ENCODE measurements around the gene HNRNPR. TPM values are rescaled to one million over a fixed set of nuclear protein-coding genes. Genes with fewer than 3 reads are reported as not detected.
"Not testable (repeated sequence)": the region's sequence is repeated elsewhere in the genome, so short reads cannot be mapped to it uniquely, and the experiment has no call there.

Gene HNRNPR
- total RNA-seq (2014; rRNA removed; shearing (Covaris generic)), result 136 and 166 TPM in 2 replicates
- polyA plus RNA-seq (2015; cell fraction: cytosol; rRNA removed), result 188 and 207 TPM in 2 replicates
- 233 and 252 TPM in 2 replicates for polyA plus RNA-seq (2015; cell fraction: nucleus; rRNA removed)

- DNase-seq (ENCODE audit: low read depth), result peak; percentile 100
These were observed at the start of gene HNRNPR for GRCh38 chr1:23344111-23344986. Gene HNRNPR, minus strand, starts transcription at chr1:23344284. Its CDS starts 3,276 bp downstream, at chr1:23341008.

GRCh38 chr1:23393706-23394105 lies 49.6 kb upstream of the HNRNPR start:
- DNase-seq (ENCODE audit: low read depth), result peak; percentile 93

- DNase-seq (ENCODE audit: low read depth), result no peak
These were observed 48.2 kb upstream of the HNRNPR start for GRCh38 chr1:23392125-23392855.

- no peak for DNase-seq (ENCODE audit: low read depth)
These were observed 45.8 kb upstream of the HNRNPR start for GRCh38 chr1:23389837-23390321.

GRCh38 chr1:23387494-23387893 lies 43.4 kb upstream of the HNRNPR start:
- DNase-seq (ENCODE audit: low read depth), result no peak

GRCh38 chr1:23385119-23385621 lies 41.1 kb upstream of the HNRNPR start:
- DNase-seq (ENCODE audit: low read depth), result no peak

- peak; percentile 83 for DNase-seq (ENCODE audit: low read depth)
These were observed 40.4 kb upstream of the HNRNPR start for GRCh38 chr1:23384312-23385058.

- no peak for DNase-seq (ENCODE audit: low read depth)
These were observed 39.7 kb upstream of the HNRNPR start for GRCh38 chr1:23383577-23384311.

GRCh38 chr1:23381233-23381885 lies 37.3 kb upstream of the HNRNPR start:
- no peak for DNase-seq (ENCODE audit: low read depth)

GRCh38 chr1:23380719-23381118 lies 36.6 kb upstream of the HNRNPR start:
- no peak for DNase-seq (ENCODE audit: low read depth)

- not testable (repeated sequence) for DNase-seq (ENCODE audit: low read depth)
These were observed 36.2 kb upstream of the HNRNPR start for GRCh38 chr1:23380236-23380635.

- DNase-seq (ENCODE audit: low read depth), result peak; percentile 91
These were observed 33.1 kb upstream of the HNRNPR start for GRCh38 chr1:23376890-23377811.

GRCh38 chr1:23374079-23374735 lies 30.1 kb upstream of the HNRNPR start:
- not testable (repeated sequence) for DNase-seq (ENCODE audit: low read depth)

GRCh38 chr1:23371987-23372880 lies 28.1 kb upstream of the HNRNPR start:
- no peak for DNase-seq (ENCODE audit: low read depth)

GRCh38 chr1:23370709-23371584 lies 26.9 kb upstream of the HNRNPR start:
- DNase-seq (ENCODE audit: low read depth), result no peak

- no peak for DNase-seq (ENCODE audit: low read depth)
These were observed 26.2 kb upstream of the HNRNPR start for GRCh38 chr1:23370330-23370708.

All from HT1080 (cell line).